HG03159 (cell line): ENCODE measurements around the gene EPAS1.

Source experiments
- ATAC-seq: cut with Tn5 transposase; IDR thresholded peaks from one replicate; pipeline ENCODE4 v1.9.1; 2021; ENCODE audit warnings: mild to moderate bottlenecking, moderate library complexity; ENCODE audit not compliant: unreplicated experiment

The EPAS1 gene

GRCh38 chr2:46296840-46297545 is at the start of gene EPAS1:
Gene EPAS1, plus strand, starts transcription at chr2:46297407. Its CDS starts 505 bp downstream, at chr2:46297912.
- peak; percentile 83 for ATAC-seq

GRCh38 chr2:46248171-46248570 is 49.0 kb upstream of the EPAS1 start:
- ATAC-seq = no peak

- ATAC-seq = no peak
Measured at GRCh38 chr2:46249654-46250053, 47.6 kb upstream of the EPAS1 start.

- ATAC-seq = no peak
Measured at GRCh38 chr2:46252891-46253659, 44.1 kb upstream of the EPAS1 start.

- no peak for ATAC-seq
Measured at GRCh38 chr2:46254474-46254873, 42.7 kb upstream of the EPAS1 start.

- no peak for ATAC-seq
Measured at GRCh38 chr2:46256563-46257142, 40.6 kb upstream of the EPAS1 start.

- ATAC-seq = no peak
Measured at GRCh38 chr2:46257476-46257875, 39.7 kb upstream of the EPAS1 start.

GRCh38 chr2:46257980-46258379 is 39.2 kb upstream of the EPAS1 start:
- ATAC-seq = no peak

- ATAC-seq = no peak
Measured at GRCh38 chr2:46258937-46259776, 38.0 kb upstream of the EPAS1 start.

GRCh38 chr2:46259777-46260168 is 37.4 kb upstream of the EPAS1 start:
- ATAC-seq = no peak

- ATAC-seq = no peak
Measured at GRCh38 chr2:46260305-46260704, 36.9 kb upstream of the EPAS1 start.

- ATAC-seq = no peak
Measured at GRCh38 chr2:46262248-46262938, 34.8 kb upstream of the EPAS1 start.

- ATAC-seq = no peak
Measured at GRCh38 chr2:46263347-46263746, 33.9 kb upstream of the EPAS1 start.

GRCh38 chr2:46264447-46264846 is 32.8 kb upstream of the EPAS1 start:
- ATAC-seq = no peak

- no peak for ATAC-seq
Measured at GRCh38 chr2:46266134-46266533, 31.1 kb upstream of the EPAS1 start.

GRCh38 chr2:46267616-46268015 is 29.6 kb upstream of the EPAS1 start:
- no peak for ATAC-seq

GRCh38 chr2:46268196-46268595 is 29.0 kb upstream of the EPAS1 start:
- no peak for ATAC-seq

GRCh38 chr2:46269001-46269400 is 28.2 kb upstream of the EPAS1 start:
- ATAC-seq = no peak

GRCh38 chr2:46269544-46270273 is 27.5 kb upstream of the EPAS1 start:
- no peak for ATAC-seq

GRCh38 chr2:46270384-46270783 is 26.8 kb upstream of the EPAS1 start:
- no peak for ATAC-seq
